Activated naive CD4-positive, alpha-beta T cell (primary cell): ENCODE data around the gene WAPL.
"Not testable (repeated sequence)": the region's sequence is repeated elsewhere in the genome, so short reads cannot be mapped to it uniquely, and the experiment has no call there.

ENCODE experiments used
- DNase-seq, 4 experiments: peaks; one replicate each; lab custom pipeline; 2025; lab: John Stamatoyannopoulos, UW

Gene WAPL, protein sequence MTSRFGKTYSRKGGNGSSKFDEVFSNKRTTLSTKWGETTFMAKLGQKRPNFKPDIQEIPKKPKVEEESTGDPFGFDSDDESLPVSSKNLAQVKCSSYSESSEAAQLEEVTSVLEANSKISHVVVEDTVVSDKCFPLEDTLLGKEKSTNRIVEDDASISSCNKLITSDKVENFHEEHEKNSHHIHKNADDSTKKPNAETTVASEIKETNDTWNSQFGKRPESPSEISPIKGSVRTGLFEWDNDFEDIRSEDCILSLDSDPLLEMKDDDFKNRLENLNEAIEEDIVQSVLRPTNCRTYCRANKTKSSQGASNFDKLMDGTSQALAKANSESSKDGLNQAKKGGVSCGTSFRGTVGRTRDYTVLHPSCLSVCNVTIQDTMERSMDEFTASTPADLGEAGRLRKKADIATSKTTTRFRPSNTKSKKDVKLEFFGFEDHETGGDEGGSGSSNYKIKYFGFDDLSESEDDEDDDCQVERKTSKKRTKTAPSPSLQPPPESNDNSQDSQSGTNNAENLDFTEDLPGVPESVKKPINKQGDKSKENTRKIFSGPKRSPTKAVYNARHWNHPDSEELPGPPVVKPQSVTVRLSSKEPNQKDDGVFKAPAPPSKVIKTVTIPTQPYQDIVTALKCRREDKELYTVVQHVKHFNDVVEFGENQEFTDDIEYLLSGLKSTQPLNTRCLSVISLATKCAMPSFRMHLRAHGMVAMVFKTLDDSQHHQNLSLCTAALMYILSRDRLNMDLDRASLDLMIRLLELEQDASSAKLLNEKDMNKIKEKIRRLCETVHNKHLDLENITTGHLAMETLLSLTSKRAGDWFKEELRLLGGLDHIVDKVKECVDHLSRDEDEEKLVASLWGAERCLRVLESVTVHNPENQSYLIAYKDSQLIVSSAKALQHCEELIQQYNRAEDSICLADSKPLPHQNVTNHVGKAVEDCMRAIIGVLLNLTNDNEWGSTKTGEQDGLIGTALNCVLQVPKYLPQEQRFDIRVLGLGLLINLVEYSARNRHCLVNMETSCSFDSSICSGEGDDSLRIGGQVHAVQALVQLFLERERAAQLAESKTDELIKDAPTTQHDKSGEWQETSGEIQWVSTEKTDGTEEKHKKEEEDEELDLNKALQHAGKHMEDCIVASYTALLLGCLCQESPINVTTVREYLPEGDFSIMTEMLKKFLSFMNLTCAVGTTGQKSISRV (N-terminal part only)

GRCh38 chr10:86521678-86522509, at the start of gene WAPL:
Gene WAPL (minus strand): TSS chr10:86521792. CDS start chr10:86518069, 3,723 bp downstream.
- DNase-seq = peak; percentile 84 to 92 (median 87)

DNA sequence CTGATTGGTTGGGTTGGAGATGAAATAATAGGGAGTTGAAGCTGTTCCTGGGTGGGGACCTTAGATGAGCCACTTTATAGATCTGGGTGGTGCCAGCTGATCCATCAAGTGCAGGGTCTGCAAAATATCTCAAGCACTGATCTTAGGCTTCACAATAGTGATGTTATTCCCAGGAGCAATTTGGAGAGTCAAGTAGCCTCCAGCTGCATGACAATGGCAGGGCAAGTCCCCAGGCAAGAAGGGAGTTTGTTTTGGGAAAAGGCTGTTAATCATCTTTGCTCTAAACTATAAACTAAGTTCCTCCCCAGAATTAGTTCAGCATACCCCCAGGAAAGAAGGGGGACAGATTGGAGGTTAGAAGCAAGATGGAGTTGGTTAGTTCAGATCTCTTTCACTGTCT, 47.7 kb upstream of the WAPL start:
- DNase-seq = no peak

DNA sequence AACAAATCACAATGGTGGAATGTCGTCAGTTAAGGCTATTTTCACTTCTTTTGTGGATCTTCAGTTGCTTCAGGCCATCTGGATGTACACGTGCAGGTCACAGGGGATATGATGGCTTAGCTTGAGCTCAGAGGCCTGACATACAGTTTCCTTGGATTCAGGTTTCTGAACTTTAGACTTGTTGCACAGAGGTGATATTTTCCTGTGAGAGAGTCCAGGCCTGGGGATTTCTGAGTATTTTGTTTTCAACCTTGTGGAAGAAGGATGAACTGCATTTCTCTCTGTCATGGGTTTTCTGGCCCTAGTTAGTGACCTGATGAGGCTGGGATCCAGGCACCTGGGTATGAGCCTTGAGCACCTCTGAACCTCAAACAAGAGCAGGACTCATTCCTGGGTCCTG, 44.9 kb upstream of the WAPL start:
- DNase-seq = not testable (repeated sequence)

DNA sequence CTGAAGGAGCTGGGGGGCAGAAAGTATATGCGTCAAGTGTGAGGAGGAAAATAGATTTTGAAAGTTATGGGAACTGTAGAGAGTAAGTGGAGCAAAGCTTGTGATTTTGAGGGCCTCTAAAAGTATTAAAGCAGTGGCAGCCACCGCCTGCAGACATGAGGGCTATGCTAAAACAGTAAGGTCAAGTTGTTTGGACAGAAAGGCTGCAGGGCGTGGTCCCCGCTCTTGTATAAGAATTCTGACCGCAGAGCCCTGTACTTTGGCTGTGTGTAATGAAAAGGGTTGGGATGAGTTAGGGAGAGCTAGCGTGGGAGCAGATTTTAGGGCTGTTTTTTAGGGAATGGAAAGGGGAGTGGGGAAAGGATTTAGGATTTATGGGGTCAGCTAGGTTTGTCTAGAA, 41.7 kb upstream of the WAPL start:
- DNase-seq = not testable (repeated sequence)

- DNase-seq = not testable (repeated sequence)
Measured at GRCh38 chr10:86558695-86559094, 37.1 kb upstream of the WAPL start.

- no peak for DNase-seq
Measured at GRCh38 chr10:86556933-86557649, 35.5 kb upstream of the WAPL start.

DNA sequence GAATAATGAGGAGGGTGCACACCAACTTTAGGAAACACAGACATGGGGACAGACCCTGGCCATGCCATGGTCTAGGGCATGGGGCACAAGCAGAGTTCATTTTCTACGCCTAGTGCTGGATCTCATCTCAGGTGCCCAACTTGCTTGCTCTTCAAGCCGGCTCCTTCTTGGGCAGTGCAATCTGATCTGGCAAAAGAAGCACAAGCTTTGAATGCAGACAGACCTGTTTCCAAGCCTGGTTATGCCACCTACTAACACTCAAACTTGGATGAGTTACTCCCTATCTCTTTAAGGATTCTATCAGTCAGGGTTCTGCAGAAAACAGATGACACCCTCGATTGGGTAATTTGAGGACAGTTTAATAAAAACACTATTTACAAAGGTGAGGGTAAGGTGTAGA, 34.9 kb upstream of the WAPL start:
- DNase-seq = no peak

- no peak for DNase-seq
Measured at GRCh38 chr10:86553639-86554038, 32.0 kb upstream of the WAPL start.

- DNase-seq = no peak
Measured at GRCh38 chr10:86553213-86553612, 31.6 kb upstream of the WAPL start.

DNA sequence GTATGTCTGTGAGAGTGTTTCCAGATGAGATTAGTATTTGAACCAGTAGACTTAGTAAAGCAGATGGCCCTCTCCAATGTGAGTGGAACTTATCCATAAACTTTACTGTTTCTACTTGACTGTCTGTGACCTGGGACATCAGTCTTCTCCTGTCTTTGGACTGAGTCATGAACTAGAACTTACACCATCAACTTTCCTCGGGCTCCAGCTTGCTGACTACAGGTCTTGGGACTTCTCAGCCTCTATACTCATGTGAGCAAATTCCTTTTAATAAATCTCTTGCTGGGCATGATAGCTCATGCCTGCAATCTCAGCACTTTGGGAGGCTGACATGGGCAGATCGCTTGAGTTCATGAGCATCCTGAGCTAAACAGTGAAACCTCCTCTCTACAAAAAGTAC, 25.7 kb upstream of the WAPL start:
- DNase-seq = no peak

- no peak for DNase-seq
Measured at GRCh38 chr10:86545101-86545500, 23.5 kb upstream of the WAPL start.

DNA sequence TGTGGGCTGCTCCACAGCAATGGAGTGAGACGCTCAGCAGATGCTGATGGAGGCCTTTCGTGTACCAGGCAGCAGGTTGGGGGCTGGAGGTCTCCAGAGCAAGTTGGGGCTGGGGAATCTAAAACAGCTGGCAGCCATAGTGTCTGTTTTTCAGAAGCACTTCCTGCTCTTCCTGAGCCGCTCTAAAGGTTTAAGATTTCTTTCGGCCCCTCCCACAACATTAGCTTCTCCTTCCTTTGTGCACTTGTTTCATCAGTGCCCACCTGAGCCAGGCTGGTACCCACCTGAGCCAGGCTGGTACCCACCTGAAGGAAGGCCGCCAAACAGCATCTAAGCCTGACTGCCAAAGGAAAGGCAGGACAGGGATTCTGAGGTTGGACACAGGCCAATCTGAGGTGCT, 18.4 kb upstream of the WAPL start:
- no peak for DNase-seq

GRCh38 chr10:86538547-86538946, 17.0 kb upstream of the WAPL start:
- no peak for DNase-seq

DNA sequence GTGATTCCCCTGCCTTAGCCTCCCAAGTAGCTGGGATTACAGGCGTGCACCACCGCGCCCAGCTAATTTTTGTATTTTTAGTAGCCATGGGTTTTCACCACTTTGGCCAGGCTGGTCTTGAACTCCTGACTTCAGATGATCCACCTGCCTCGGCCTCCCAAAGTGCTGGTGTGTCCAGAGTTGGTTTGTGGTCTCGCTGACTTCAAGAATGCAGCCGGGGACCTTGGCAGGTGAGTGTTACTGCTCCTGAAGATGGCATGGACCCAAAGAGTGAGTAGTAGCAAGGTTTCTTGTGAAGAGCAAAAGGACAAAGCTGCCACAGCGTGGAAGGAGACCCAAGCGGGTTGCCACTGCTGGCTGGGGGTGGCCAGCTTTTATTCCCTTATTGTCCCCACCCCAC, 16.4 kb upstream of the WAPL start:
- DNase-seq = not testable (repeated sequence)

DNA sequence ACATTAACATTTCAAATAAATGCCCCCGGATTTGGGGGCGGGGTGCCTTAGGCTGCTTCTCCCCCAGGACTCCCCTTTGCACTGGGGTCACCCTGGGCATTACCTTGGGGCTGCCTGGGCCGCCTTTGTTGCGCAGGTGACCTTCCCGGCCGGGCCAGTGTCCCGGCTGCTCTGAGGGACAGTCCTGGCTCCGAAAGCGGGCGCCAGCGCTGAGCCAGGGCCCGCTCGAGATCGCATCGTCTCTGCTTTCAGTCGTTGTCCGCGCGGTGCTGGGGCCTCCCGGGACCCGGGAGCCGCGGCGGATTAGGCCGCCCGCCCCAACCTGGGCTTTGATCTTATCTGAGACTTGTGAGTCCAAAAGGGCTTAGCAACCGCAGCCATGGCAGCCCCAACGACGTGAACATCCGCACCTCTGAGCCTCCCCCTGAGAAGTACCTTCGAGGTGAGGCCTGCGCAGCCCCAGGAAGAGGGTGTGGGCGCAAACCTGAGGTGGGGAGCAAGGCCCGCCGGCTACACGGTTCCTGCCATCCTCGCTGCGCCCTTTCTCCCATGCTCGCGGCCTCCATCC, 14.8 kb upstream of the WAPL start:
- peak in 3 of 4 experiments; percentile 12 to 55 (median 22) for DNase-seq

- DNase-seq = peak in 1 of 4 experiments; percentile 9
Measured at GRCh38 chr10:86535132-86535882, 13.7 kb upstream of the WAPL start.

DNA sequence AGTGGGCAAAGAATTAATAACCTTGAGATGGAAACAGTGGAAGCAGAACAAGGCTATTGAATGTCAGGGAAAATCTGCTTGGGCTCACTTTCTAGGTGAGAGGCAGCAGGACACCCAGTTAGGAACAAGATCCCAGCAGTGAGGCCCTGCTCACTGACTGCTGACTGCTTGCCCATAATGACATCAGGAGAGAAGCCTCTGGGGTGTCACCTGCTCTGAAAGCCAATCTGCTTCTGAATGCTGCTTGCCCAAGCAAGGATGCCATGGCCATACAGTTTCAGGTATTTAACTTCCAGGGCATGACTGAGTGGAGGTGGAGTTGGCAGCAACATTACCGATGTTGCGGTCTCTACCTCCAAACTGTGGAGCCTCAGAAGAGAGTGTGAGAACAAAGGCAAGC, 11.7 kb upstream of the WAPL start:
- no peak for DNase-seq

- not testable (repeated sequence) for DNase-seq
Measured at GRCh38 chr10:86528736-86529135, 7.1 kb upstream of the WAPL start.

GRCh38 chr10:86526606-86527005, 5.0 kb upstream of the WAPL start:
- DNase-seq = no peak

- DNase-seq = not testable (repeated sequence)
Measured at GRCh38 chr10:86525713-86526112, 4.1 kb upstream of the WAPL start.
